GM12872 (cell line): ENCODE data around the gene PDE6B.

Experiments used
- TF ChIP-seq, protein P1 (sequence below): IDR thresholded peaks from 3 replicates; pipeline ENCODE4 v1.5.1; 2011; ENCODE audit warnings: low read depth, mild to moderate bottlenecking, low read length, moderate library complexity; ENCODE audit not compliant: insufficient read depth

Gene PDE6B

GRCh38 chr4:683982-684622 lies 58.7 kb downstream of the PDE6B start:
- TF ChIP-seq, protein P1, sequence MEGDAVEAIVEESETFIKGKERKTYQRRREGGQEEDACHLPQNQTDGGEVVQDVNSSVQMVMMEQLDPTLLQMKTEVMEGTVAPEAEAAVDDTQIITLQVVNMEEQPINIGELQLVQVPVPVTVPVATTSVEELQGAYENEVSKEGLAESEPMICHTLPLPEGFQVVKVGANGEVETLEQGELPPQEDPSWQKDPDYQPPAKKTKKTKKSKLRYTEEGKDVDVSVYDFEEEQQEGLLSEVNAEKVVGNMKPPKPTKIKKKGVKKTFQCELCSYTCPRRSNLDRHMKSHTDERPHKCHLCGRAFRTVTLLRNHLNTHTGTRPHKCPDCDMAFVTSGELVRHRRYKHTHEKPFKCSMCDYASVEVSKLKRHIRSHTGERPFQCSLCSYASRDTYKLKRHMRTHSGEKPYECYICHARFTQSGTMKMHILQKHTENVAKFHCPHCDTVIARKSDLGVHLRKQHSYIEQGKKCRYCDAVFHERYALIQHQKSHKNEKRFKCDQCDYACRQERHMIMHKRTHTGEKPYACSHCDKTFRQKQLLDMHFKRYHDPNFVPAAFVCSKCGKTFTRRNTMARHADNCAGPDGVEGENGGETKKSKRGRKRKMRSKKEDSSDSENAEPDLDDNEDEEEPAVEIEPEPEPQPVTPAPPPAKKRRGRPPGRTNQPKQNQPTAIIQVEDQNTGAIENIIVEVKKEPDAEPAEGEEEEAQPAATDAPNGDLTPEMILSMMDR = peak; percentile 71

DNA sequence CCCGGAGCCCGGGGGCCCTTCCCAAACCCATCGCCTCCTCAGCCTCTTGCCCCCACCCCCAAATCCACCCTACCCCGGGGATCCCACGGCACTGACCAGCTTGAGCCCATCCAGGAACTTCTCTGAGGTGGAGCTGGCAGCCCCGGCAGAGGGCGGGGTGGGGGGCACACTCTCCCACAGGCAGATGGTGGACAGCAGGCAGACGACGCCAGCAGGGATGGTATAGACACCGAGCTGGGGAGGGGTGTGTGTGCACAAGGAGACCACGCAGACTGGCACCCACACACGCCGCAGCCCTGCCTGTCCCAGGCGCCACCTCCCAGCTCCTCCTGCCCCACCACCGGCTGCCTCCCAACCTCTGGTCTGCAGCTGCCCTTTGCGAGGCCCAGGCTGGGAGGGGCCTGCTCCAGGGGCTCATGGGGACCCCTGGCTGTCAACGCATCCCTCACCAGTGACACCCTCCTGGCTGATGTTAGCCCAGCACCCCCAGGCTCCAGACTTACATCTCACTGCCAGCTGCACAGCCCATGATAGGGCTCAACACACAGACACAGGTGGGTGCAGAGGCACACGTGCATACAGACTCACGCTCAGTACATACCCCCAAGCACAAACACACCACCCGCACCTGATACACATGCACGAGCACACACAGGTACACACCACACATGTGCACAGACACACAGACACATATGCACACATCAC lies 59.4 kb downstream of the PDE6B start:
- TF ChIP-seq, protein P1 = no peak

- TF ChIP-seq, protein P1 = no peak
Measured at GRCh38 chr4:685679-686412, 60.5 kb downstream of the PDE6B start.

GRCh38 chr4:686413-687040 lies 61.2 kb downstream of the PDE6B start:
- TF ChIP-seq, protein P1 = no peak

- TF ChIP-seq, protein P1 = no peak
Measured at GRCh38 chr4:687048-687970, 61.9 kb downstream of the PDE6B start.

DNA sequence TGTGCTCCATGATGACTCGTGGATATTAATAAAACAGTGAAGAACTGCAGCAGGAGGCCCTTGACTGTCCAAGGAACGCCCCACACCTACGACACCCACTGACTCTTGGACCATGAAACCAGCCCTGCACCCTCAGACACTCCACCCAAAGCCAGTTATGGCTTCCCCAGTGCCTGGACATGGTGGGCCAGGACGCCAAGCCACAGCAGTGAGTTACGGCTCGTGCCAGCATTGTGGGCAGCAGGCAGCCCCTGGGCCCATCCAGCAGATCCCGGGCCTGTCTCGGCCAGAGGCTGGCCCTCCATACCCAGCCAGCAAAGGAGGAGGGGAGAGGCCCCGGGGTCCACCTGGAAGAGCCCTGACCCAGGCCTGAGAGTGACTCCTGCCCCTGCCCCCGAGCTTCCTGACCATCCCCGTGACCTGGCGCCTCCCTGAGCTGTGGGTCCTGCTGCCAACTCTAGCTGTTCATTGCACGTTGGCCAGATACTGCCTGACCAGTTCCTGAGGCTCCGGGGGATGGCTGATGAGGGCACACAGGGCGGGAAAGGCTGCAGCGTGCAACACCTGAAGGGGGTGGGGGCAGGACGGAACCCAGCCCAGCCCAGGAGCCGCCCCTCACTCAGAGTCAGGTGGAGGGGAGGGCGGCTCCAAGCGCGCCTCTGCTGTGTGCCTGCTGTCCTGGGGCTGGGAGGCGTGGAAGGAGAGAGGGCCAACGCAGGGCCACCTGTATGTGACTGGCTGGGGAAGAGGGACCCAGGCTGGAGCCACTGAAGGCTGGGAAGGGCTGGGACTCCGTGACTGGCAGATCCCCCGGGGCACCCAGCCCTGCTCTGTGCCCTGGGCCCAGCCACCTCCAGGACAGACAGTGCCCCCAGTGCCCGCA lies 62.8 kb downstream of the PDE6B start:
- TF ChIP-seq, protein P1 = no peak
